HG03196 (cell line): ENCODE data around the gene NELL2.
"Not testable (repeated sequence)": the region's sequence is repeated elsewhere in the genome, so short reads cannot be mapped to it uniquely, and the experiment has no call there.

Experiments used
- ATAC-seq: cut with Tn5 transposase; IDR thresholded peaks from one replicate; pipeline ENCODE4 v1.9.1; 2021; ENCODE audit not compliant: unreplicated experiment

NELL2 gene

DNA sequence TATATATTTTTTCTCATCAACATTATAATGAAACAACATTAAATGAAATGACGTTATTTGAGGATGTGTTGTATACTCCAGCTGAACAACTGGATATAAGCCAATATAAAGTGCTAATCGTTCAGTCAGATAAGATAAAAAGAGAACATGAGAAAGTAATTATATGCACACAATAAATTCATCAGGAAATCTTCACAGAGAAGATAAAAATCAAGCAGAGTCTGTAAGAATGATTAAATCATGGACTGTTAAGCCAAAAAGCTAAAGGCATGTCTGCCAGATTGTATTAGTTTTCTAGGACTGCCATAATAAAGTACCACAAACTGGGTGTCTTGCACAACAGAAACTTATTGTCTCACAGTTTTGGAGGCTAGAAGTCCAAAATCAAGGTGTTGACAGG is 178.6 kb downstream of the NELL2 start:
- ATAC-seq, result no peak

DNA sequence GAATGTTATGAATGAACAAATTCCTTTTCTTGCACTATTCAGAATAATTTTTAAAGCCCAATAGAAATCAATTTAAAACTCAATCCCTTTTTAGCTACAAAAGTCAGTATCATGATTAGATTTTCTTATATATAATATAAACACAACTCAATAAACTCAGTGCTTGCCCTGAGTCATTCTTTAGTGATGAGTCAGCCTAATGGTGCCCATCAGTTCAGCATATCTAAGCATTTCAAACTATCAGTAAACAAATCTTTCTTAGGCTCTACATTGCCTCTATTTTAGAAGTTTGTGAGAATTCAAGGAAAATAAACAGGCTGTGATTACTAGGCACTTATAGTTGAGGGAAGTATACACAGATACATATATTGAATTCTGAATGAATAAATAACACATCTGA is 179.6 kb downstream of the NELL2 start:
- ATAC-seq, result no peak

DNA sequence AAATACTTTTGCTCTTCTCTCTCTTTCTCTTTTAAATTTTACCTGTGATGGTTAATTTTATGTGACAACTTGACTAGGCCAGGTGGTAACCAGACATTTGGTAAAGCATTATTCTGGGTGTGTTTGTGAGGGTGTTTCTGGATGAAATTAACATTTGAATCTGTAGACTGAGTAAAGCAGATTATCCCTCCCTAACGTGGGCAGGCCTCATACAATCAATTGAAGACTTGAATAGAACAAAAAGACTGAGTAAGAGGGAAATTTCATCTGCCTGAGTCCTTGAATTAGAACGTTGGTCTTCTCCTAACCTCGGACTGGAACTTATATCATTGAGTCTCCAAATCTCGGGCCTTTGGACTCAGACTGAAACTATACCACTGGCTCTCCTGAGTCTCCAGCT is 182.1 kb downstream of the NELL2 start:
- no peak for ATAC-seq

DNA sequence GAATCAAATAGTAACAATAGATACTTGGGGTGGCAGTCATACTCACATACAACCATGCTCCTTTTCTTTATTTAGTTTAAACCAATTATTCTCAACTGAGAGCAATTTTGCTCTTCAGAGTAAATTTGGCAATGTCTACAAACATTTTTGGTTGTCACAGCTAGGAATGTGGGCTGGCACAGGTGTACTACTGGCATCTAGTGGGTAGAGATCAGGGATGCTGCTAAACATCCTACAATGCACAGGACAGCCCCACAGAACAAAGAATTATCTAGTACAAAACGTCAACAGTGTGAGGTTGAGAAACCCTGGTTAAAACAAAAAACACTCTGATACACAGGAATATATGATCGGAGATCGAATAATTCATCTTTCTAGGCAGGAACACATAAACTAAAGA is 186.5 kb downstream of the NELL2 start:
- no peak for ATAC-seq

DNA sequence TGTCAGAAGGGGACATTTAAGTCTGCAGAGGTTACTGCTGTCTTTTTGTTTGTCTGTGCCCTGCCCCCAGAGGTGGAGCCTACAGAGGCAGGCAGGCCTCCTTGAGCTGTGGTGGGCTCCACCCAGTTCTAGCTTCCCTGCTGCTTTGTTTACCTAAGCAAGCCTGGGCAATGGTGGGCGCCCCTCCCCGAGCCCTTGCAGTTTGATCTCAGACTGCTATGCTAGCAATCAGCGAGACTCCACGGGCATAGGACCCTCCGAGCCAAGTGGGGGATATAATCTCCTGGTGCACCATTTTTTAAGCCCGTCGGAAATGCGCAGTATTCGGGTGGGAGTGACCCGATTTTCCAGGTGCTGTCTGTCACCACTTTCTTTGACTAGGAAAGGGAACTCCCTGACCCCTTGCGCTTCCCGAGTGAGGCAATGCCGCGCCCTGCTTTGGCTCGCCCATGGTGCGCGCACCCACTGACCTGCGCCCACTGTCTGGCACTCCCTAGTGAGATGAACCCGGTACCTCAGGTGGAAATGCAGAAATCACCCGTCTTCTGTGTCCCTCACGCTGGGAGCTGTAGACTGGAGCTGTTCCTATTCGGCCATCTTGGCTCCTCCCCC is 189.2 kb downstream of the NELL2 start:
- not testable (repeated sequence) for ATAC-seq

DNA sequence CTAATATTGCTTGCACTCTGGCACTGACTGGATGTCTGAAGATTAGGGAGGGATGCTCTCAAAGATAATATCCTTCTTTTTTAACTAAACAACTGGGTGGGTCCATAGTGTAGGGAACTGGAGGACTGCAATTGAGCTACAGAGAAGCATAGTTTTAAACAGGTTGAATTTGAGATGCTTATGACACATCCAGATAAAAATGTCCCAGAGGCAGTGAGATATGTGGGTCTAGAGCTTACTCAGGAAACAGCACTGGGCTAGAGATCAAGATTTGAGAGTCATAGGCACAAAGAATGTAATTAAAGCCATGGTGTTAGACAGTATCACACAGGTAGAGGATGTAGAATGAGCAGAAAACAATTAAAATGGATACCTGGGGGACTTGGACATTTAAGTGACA is 198.4 kb downstream of the NELL2 start:
- ATAC-seq, result no peak

DNA sequence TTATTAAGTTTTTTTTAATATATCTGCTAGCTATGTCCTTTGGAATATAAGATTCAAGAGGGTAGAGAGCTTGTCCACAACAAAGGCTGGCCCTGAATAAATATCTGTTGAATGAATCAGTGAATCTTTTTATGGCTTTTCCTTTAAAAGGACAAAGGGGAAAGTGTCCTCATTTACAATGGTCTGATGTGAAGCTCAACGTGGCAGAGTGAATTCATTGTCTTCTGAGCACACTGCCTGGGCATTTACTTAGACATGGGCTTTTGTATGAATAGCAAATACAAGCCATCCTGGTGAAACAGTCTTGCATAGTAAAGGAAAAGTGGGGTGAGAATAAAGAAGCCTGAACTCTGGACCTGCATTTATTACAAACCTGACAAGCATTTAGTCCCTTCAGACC is 201.2 kb downstream of the NELL2 start:
- no peak for ATAC-seq

DNA sequence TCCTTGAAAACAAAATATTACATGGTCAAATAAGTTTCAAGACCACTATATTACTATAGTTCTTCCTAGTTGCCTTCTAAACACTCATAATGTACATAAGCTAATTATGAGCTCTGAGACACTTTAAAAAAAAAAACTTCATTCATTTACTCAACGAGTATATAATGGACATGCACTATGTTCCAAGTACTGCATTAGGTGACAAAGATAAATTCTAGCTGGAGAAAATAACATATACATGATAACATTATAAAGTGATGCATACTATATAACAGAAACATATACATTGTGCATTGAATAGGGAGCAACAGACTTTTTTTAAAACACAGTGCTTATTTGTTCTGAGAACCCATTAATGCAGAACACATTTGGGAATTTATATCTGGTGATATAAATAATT is 202.3 kb downstream of the NELL2 start:
- no peak for ATAC-seq

DNA sequence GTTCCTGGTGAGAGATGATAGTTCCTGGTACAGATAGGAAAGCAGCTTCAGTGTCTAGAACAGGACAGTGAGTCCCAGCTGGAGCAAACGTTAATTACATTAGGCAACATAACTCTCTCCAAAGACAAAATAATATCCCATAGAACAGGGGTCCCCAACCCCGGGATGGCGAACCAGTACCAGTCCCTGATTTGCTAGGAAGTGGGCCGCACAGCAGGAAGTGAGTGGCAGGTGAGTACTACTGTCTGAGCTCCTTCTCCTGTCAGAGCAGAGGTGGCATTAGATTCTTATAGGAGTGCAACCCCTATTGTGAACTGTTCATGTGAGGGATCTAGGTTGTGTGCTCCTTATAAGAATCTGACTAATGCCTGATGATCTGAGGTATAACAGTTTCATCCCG is 204.1 kb downstream of the NELL2 start:
- ATAC-seq, result no peak

DNA sequence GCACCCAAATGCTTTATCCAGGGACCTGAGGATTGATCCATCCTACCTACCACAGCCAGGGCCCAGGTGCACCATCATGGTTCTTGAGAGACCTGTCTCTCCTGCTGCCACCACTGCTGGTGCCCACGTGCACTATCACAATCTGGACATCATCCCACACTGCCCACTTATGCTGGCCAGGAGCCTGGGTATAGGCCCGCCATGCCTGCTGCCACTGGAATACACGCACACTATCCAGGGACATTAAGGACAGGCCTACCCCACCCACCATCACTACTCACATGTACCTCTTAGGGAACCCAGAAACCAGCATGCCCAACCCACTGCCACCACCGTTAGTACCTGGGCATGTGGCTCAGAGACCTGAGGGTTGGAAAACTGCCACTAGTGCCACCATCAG is 207.7 kb downstream of the NELL2 start:
- no peak for ATAC-seq

DNA sequence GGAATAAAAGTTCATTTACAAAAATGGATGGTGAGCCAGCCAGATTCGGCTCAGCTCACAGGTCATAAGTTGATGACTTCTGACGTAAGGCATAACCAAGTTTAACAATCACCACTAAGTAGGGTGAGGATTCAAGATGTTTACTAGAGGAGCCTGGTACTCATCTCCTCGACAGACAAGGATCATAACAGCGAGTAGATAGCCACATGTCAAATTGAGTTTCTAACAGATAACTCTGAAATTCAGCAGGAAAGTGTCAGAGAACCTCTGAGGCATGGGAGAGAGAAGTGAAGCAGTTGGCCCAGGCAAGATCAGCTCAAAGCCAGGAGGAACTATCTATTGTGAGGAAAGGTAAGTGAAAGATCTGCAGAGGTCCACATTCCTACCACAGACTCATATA is 208.7 kb downstream of the NELL2 start:
- ATAC-seq, result no peak

DNA sequence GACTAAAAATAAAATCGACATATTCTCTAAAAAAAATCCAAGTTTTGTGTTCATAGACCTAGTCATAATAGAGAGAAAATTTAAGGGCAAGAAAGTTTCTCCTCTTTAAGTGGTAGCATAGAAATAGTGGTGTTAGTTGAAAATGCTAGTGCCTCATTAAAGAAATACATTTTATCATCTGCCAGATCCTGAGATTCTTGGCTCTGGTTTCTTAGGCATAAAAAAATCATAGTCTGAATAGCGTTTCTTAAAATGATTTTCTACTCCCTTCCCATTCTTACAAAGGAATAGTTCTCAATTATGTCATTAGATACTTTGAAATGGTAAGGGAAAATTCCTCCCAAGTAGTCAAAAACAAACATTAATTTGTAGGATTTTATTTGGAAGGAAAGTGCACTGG is 212.8 kb downstream of the NELL2 start:
- no peak for ATAC-seq

DNA sequence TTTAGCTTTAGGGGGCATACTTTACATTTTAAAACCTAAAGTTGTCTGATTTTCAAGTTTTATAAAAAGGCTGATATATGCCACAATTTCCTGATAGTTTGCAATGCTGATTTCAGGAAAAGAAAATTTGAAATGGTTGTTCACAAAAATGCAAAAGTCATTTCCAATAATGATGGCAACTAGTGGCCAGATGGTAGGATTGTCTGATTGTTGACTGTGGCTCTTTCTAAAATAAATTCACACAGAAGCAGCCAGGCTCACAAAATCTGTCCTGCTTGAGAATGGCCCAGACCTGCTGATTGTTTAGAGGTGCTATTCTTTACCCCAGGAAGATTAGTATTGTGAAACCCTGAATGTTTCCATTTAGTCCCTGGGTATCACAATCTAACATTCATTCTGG is 220.3 kb downstream of the NELL2 start:
- no peak for ATAC-seq

DNA sequence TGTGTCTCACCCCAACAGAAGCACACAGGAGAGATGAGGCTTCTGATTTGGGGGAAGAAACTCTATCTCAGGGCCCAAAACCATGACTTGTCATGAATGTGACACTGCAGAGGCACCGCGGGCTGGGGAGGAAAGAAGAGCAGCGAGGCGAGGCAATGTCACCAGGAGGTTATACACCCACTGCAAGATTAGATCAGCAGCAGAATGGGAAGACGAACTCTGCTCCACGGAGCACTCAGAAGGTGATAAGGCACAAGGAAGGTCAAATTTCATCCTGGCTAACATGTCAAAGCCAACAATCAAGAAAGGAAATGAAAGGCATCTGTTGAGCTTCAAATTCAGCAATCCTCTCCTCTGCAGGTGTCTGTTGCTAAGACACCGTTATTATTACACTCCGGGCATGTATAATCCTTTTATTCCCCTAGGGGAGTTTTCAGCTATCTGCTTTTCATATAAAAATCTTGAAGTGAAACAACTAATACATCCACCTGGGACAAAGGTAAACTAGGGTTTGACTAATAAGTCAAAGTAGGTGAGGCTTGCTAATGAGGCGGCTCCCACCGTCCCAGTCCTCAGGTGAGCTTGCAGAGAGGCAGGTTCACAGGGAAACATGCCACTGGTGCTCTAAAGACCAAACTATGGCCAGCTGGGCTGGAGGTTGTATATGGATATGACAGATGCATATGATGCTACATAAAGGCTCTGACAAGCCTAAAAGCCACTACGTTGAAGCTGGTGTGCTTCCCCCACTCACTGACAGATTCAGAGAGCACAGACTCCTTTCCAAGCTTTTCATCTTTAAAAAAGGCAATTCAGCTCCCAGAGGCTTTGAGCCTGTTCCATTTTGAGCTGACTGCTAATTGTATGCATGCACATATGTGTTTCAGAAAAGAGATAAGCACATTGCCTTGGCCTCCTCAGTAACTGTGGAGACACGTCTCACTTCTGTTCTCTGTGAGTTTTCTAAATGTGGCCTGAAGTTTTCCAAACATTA is 221.2 kb downstream of the NELL2 start:
- ATAC-seq, result no peak

DNA sequence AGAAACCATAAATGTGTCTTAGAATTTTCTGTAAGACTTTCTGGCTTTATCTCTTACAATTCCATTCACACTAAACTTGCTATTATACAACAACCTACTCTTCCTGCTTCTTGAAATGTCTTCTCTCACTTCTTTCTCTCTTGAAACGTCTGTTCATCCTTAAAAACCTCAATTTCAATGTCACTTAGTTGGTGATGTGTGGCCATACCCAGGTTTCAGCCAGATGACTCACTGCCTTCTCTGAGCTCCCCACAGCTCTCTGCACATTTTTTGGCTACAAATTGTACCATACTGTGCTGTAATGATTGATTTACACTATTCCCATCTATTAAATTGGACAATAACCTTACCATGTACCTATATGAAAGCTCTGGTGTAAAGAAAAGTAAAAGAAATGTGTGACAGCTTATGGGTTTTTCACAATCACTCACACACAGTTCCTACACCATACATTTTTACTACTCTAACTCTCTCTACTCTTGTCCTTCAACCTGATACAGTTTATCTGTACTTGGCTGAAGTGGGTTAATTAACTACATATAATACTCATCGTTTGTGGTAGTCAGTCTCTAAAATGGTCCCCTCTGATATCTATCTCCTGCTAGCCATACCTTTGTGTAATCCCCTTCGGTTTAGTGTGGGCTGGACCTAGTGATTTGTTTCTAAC is 222.1 kb downstream of the NELL2 start:
- no peak for ATAC-seq

DNA sequence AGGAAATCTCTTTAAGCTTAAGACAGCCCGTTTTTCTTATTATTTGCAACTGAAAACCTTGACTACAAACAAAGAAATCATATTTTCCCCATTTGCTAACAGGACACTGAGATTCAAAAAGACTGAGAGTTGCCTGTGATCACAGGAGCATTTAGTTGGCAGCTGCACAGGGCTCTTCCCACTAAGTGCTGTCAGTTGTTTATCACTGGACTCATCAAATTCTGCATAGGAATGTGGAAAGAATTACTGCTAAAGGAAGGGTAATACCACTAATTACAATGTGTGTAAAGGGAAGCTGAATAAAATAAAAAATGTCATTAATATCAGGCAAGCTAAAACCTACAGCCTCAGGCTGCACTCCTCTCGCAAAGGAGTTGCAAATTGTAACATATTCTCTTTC is 226.4 kb downstream of the NELL2 start:
- no peak for ATAC-seq

DNA sequence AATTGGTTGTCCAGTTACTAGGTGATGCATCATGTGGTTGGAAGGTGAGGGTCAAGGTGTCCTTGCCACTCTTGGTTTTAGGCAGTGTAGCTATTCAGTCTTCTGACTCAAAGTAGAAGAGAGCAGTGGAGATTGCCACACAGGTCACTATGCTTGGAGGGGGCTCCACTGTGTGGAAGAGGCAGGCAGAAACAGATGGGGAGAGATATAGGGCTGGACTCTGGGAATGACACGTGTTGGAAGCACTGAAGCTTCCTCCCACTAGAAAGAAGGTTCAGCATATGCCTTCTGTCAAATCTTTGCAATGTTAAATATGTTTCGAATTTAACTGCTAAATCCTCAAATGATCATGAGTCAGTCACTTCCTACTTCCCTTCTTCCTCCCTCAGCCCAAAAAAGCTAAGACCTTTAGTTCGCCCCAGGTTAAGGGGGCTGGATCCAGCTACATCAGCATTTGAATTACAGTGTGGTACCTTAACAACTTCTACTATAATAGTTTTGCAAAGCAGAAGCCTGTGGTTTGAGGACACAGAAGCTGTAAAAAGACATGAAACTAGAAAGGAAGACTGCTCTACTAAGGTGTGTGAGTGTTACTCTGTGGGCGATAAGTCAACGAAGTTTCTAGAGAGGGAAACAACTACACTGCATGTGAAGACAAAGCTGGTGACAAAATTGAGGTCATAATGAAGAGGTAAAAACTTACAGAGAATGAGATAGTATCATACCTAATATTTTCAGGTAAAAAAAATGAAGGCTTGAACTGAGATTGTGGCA is 228.0 kb downstream of the NELL2 start:
- no peak for ATAC-seq

DNA sequence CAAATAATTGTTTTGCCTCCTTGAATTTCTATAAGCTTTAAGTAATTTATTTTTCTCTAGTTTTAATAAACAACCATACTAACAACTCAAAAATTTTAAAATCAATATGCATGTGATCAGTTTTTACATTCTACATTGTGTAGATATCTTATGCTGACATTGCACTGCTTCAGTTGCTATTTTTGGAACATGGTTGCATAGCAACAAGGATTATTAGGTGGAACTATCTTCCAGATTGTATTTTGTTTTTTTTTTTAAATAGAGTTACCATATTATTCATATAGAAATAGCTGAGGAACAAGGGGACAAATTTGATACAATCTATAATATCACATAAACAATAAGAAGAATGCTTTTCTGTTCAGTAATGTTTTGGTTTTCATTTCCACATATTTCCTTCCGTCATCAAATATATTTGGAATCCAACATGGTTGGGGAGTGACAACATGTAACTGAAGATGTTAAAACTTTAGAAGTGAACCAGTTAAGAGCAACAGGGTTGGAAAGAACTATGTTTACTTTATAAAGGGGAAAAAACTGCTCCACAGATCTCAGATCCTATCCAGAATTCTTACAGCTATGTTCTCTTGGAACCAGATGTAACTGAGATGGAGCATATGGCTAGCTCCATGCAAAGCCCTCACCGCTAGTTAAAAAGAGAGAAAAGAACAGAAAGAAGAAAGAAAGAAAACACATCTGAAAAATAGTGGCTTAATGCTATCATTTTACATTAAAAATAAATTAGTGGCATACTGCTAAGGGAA is 235.5 kb downstream of the NELL2 start:
- ATAC-seq, result no peak

DNA sequence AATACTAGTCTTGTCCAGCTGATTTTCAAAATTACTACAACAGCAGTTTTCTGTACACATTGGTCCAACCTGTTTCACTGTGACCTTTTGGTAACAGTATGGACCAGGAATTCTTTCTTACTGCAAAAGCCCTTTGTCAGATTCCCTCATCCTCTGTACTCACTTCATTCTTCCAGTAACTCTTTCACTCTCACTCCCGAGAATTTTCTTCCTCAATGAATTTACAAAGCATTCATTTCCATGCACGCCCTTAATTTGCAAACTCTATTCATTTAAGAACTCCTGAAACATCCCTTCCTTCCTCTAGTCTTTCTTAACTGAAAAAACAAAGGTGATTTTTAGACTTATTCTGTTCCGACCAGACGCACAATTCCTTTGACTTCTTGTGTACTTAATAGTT is 238.2 kb downstream of the NELL2 start:
- ATAC-seq, result no peak

DNA sequence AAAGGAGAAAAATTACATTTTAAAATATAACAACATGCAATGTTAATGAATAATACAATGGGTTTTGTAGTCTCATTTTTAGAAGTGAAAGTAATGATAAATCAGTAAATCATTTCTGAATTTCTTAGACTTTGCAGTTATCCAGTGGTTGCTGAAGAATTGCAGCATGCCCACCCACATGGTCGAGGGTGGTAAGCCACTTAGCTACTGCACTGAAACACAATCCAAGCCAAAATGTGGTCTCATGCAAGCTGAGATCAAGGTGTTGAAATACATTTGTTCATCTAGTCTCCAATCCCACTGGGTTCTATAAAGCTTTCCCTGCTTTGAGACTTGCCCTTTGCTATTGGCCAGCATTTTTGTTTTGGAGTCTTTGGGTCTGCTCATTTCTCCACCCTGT is 247.9 kb downstream of the NELL2 start:
- ATAC-seq, result no peak
